Fibroblast of upper back skin (primary cell): ENCODE measurements around the gene C14orf180.

Experiments used
- DNase-seq: peaks from one replicate; pipeline ENCODE4 v3.0.0-alpha.2; 2013

C14orf180 gene

DNA sequence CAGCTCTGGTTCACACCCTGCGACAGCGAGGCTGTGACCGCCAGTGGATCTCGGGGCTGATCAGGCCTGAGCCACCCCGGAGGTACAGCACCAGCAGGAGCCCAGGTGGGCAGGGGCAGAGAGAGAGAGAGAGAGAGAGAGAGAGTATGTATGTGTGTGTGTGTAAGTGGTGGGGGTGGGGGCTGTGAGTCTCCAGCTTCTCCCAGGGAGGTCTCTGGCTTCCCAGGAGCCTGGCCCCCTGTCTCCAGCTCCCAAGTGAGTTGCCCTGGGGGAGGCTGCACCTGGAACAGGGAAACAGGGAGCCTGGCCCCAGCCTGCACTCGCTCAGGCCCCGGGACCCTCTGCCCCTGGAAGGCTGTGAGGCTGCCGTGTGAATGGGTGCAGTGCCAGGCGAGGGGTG lies 2.0 kb downstream of the C14orf180 start:
- no peak for DNase-seq

- no peak for DNase-seq
Observed at GRCh38 chr14:104582005-104582404, 2.4 kb downstream of the C14orf180 start.

GRCh38 chr14:104582662-104583061 lies 3.1 kb downstream of the C14orf180 start:
- no peak for DNase-seq

- no peak for DNase-seq
Observed at GRCh38 chr14:104583424-104584306, 4.1 kb downstream of the C14orf180 start.

DNA sequence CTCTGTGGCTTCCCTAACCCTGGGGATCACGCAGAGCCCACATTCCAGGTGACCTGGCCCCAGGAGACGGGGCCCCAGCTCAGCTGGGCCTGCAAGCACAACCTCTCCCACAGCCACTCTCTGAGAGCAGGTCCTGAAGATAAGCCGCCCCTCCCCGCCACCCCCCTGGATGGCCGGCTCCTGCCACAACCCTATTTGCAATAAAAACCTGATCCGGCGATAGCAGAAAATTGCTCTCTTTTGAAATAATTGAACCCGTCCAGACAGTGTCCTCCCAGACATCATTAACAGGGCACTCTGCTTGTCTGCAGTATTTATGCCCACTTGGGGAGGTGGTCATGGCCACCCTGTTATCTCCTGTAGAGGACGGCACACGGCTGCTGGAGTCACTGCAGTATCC lies 5.0 kb downstream of the C14orf180 start:
- DNase-seq: no peak

DNA sequence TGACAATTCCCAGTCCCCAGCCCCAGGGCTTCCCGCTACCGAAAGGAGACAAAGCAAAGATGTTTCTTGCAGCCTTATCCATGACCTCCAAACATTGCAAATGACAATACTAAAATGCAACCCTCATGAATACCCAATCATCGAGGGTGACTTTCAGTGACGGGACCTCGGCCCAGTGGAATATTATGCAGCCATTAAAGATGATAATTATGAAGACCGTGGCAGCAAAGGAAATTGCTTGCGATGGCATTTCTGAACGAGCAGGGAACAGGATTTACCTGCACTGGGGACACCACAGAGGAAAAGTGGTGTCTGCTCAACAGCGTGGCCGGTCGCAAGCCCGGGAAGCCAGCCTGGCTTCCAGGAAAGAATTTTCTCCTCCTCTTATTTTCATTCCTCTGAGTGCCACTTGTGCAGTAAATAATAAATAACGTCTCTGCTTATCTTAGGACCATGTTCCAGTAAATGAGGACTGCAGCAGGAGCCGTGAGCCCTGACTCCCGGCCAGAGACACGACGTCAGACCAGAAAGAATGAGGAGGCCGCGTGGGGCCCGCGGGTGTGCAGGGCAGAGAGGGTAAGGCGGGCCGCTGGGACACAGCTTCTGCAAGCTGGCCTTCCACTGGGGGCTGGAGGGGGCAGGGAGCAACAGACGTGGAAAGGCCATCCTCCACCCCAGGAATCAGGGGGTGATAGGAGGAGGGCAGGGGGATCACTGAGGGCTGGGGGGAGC lies 6.6 kb downstream of the C14orf180 start:
- DNase-seq: no peak

DNA sequence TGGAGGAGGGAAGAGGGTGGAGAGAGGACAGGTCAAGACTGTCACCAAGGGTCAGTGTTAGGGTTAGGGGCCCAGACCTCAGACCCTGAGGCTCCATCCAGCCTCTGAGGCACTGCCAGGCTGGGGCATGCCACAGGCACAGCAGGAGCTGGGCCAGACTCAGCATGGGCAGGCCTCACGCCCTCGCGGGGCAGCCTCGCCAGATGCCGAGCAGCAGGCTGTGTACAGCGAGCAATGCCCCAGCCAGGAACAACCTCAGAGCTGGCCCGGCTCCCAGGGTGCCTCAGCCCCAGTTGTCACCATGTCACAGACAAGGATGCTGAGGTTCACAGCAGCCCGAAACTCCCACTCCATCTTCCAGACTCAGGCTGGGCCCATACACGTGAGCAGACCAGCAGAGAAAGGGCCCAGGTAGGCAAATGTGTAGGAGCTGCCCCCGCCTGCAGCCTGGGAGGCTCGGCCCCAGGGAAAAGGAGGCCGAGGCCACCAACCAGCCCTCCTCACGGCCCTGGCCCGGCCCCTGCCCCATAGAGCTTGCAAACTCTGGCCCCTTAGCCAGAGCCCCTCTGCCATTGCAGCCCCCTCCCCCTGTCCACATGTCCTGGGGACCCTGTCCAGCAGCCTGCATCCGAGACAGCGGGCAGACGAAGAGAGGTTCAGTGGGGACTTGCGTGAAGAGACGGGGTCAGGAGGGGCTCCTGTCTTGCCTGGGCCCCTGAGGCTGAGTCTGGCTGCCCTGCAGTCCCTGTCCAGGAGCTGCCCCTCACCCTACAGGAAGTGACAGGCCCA lies 7.5 kb downstream of the C14orf180 start:
- no peak for DNase-seq

DNA sequence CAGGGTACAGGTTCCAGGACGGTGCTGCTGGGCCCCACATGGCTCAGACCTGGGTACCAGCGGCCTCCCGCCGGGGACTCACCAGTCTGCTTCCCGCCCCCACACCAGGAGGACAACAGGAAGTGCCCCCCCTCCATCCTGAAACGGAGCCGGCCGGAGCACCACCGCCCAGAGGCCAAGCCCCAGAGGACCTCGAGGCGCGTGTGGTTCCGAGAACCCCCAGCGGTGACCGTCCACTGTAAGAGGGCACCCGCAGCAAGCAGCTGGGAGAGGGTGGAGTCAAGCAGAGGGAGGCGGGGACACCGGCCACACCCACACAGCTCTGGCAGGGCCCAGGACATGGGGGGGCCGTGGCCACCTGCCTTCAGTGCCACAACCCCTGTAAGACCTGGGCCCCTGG lies 8.1 kb downstream of the C14orf180 start:
- DNase-seq: no peak

GRCh38 chr14:104588066-104588857 lies 8.7 kb downstream of the C14orf180 start:
- DNase-seq: no peak

- DNase-seq: no peak
Observed at GRCh38 chr14:104589338-104590195, 10.0 kb downstream of the C14orf180 start.

- no peak for DNase-seq
Observed at GRCh38 chr14:104590240-104590965, 10.8 kb downstream of the C14orf180 start.

- no peak for DNase-seq
Observed at GRCh38 chr14:104591031-104591430, 11.5 kb downstream of the C14orf180 start.

GRCh38 chr14:104591506-104592291 lies 12.1 kb downstream of the C14orf180 start:
- DNase-seq: no peak

- no peak for DNase-seq
Observed at GRCh38 chr14:104592292-104592672, 12.7 kb downstream of the C14orf180 start.

GRCh38 chr14:104592785-104593184 lies 13.2 kb downstream of the C14orf180 start:
- DNase-seq: no peak

DNA sequence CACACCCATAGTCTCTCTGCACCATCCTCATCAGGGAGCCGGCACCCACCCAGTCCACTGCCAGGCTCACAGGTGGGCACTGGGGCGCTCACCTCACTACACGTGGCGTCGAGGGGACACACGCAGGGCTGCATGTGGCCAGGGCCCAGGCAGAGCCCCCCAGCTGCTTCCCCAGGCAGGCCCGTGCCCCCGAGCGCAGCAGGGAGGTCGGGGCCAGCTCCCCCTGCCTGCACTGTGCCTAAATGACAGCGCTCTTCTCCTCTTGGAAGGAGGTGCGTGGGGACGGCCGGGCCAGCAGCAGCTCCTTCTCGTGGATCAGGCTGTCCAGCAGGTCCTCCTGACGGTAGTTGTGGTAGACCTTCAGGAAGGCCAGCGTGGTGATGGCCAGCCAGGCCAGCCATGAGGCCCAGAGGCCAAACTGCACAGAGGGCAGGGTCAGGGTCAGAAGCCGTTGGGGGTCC lies 13.7 kb downstream of the C14orf180 start:
- no peak for DNase-seq

GRCh38 chr14:104593710-104594136 lies 14.2 kb downstream of the C14orf180 start:
- no peak for DNase-seq

DNA sequence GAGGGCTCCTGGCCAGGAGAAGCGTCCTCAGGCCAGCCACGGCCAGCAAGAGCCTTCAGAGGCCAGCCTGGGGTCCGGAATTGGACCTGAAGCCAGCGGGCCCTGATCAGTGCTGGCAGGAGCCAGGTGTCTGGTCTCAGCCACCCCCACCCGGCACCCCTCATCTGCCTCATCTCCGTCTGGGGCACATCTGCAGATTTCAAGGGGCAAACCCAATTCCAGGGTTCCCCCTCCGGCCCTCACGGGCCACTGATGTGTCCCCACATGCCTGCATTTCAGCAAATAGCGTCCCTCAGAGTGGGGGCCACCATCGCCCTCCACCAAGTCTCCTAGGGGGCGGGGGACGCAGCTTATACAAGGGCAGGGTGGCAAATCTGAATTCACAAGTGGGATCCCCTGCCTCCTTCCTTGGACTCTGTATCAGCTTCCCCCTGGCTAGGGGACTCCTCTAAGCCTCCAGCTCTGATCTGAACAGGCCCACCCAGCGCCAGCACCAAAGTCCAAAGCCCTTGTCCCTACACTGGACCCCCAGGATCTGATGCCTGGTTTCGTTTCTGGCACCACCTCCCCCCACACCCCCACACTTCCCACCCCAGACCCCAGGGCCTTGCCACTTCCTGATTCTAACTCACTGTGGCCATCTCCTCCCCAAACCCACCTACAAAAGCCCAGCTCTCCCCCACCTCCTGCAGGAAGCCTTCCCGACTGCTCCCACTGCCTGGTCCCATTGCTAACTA lies 14.9 kb downstream of the C14orf180 start:
- no peak for DNase-seq

DNA sequence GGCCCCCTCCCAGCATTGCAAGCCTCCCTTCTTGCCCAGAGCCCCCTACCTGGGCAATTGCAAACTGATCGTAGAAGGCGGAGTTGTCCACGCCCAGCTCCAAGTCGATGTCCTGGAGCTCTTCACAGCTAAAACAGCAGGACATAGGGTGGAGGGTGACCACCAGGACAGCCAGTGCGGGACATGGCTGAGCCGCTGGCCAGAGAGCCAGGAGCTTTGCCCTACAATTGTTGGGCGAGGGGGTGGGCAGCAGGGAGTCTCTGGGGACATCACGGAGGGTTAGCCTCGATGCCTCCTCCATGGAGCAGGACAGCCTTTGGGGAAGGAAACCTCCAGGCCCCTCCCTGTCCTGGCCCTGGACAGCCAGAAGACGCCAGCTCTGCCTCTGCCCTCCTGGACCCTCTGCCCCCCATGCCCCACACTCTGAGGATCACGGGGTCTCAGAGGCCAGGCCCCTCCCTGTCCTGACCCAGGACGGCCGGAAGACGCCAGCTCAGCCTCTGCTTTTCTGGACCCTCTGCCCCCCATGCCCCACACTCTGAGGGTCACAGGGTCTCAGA lies 15.6 kb downstream of the C14orf180 start:
- DNase-seq: no peak
